HEK293T (cell line): ENCODE results near the gene CLIC3.
A peak's percentile ranks its signal among the peaks of the same experiment; 100 is the strongest.

Source experiments
- CTCF ChIA-PET: fragments of 350-600 bp; formaldehyde crosslinking; extraction: SDS; loops from one replicate; lab custom pipeline; 2021; ENCODE audit warnings: antibody characterized with exemption, inconsistent platforms; lab: Yijun Ruan, JAX
- POLR2A ChIA-PET: fragments of 350-600 bp; formaldehyde crosslinking; extraction: SDS; loops from one replicate; lab custom pipeline; 2020; ENCODE audit warnings: antibody characterized with exemption, inconsistent platforms; lab: Yijun Ruan, JAX
- DNase-seq: peaks from one replicate; pipeline ENCODE4 v3.0.0; 2012; ENCODE audit warnings: mixed read lengths; ENCODE audit errors: extremely low spot score
- ARNT ChIP-seq: fragments of 450-650 bp; IDR thresholded peaks from 2 replicates; pipeline ENCODE4 v1.6.1; 2017; ENCODE audit warnings: mild to moderate bottlenecking
- BHLHE40 ChIP-seq: fragments of 450-650 bp; IDR thresholded peaks from 2 replicates; pipeline ENCODE4 v1.6.1; 2016; ENCODE audit warnings: mild to moderate bottlenecking, moderate library complexity, borderline replicate concordance
- CTBP1 ChIP-seq: fragments of 450-650 bp; IDR thresholded peaks from 2 replicates; pipeline ENCODE4 v1.6.1; 2016; ENCODE audit warnings: borderline replicate concordance
- ELF4 ChIP-seq: fragments of 450-650 bp; IDR thresholded peaks from 2 replicates; pipeline ENCODE4 v1.6.1; 2017; ENCODE audit warnings: antibody characterized with exemption
- FOXA1 ChIP-seq: fragments of 450-650 bp; IDR thresholded peaks from 2 replicates; pipeline ENCODE4 v1.6.1; 2016; ENCODE audit warnings: mild to moderate bottlenecking
- FOXK2 ChIP-seq: fragments of 450-650 bp; IDR thresholded peaks from 2 replicates; pipeline ENCODE4 v1.6.1; 2016; ENCODE audit warnings: mild to moderate bottlenecking
- FOXM1 ChIP-seq: fragments of 450-650 bp; IDR thresholded peaks from 2 replicates; pipeline ENCODE4 v1.6.1; 2017; ENCODE audit warnings: mild to moderate bottlenecking, borderline replicate concordance
- HDGF ChIP-seq: fragments of 450-650 bp; IDR thresholded peaks from 2 replicates; pipeline ENCODE4 v1.6.1; 2017; ENCODE audit warnings: antibody characterized with exemption, borderline replicate concordance
- L3MBTL2 ChIP-seq: fragments of 450-650 bp; conservative IDR thresholded peaks from 2 replicates; pipeline ENCODE4 v1.6.1; 2016; ENCODE audit warnings: mild to moderate bottlenecking
- LEF1 ChIP-seq: fragments of 450-650 bp; IDR thresholded peaks from 2 replicates; pipeline ENCODE4 v1.6.1; 2017; ENCODE audit warnings: mild to moderate bottlenecking, borderline replicate concordance
- NFRKB ChIP-seq: fragments of 450-650 bp; IDR thresholded peaks from 2 replicates; pipeline ENCODE4 v1.6.1; 2016; ENCODE audit warnings: mild to moderate bottlenecking, moderate library complexity
- SP1 ChIP-seq: fragments of 450-650 bp; IDR thresholded peaks from 2 replicates; pipeline ENCODE4 v1.6.1; 2017
- SUZ12 ChIP-seq: fragments of 450-650 bp; IDR thresholded peaks from 2 replicates; pipeline ENCODE4 v1.6.1; 2016; ENCODE audit warnings: mild to moderate bottlenecking
- TARDBP ChIP-seq: fragments of 450-650 bp; IDR thresholded peaks from 2 replicates; pipeline ENCODE4 v1.6.1; 2016
- ZNF384 ChIP-seq: fragments of 450-650 bp; IDR thresholded peaks from 2 replicates; pipeline ENCODE4 v1.6.1; 2016
- TF ChIP-seq, protein P1 (sequence below): fragments of 450-650 bp; IDR thresholded peaks from 2 replicates; pipeline ENCODE4 v1.6.1; 2016

The CLIC3 gene

DNA sequence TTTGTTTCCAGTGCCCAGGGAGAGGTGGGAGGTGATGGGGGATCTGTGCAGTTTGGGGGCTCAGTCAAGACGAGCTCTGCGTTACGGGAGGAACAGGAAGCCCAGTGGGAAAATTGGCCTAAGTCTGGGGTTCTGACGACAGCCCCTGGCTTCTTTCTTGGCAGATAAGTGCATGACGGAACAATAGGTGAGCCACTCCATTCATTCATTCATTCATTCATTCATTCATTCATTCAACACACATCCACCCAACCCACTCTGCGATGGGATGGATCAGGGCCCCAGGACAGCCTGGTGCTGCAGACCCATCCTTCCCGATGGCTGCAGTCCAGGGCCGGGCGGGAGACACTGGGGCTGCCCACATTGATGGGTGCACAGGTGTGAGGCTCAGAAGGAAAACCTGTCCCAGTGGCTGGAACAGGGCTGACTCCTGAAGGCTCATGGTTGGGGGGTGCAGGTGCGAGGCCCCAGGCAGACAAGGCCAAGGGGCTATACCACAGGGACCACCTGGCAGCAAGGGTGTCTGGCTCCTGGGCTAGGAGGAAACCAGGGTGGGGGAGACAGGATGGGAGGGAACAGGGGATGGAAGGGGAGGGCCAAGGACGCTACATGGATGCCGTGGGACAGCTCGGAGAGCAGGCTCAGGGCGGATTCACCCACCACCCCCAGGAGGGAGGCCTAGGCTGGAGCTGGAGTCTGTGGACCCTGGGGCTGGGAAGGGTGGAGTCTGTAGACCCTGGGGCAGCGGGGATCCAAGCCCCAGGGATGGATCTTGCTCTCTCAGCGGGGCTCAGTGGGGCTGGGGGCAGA lies 15.5 kb downstream of the CLIC3 start:
- CTCF ChIA-PET = interaction anchor here (0.6 kb wide), 1 partner anchor 280 kb away, joined by 3 read pairs; no protein-coding TSS in a partner anchor
- POLR2A ChIA-PET = interaction anchor here (1.7 kb wide), 1 partner anchor 11 kb away, joined by 12 read pairs; no protein-coding TSS in a partner anchor
- TF ChIP-seq ELF4 (no peak), FOXM1 (no peak), ARNT (no peak), HDGF (no peak), LEF1 (no peak), L3MBTL2 (no peak), SP1 (no peak), BHLHE40 (no peak), NFRKB (no peak), SUZ12 (no peak), FOXK2 (no peak), TARDBP (no peak), FOXA1 (no peak), ZNF384 (no peak), CTBP1 (no peak)
- TF ChIP-seq, protein P1, sequence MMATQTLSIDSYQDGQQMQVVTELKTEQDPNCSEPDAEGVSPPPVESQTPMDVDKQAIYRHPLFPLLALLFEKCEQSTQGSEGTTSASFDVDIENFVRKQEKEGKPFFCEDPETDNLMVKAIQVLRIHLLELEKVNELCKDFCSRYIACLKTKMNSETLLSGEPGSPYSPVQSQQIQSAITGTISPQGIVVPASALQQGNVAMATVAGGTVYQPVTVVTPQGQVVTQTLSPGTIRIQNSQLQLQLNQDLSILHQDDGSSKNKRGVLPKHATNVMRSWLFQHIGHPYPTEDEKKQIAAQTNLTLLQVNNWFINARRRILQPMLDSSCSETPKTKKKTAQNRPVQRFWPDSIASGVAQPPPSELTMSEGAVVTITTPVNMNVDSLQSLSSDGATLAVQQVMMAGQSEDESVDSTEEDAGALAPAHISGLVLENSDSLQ = no peak
- no peak for DNase-seq

DNA sequence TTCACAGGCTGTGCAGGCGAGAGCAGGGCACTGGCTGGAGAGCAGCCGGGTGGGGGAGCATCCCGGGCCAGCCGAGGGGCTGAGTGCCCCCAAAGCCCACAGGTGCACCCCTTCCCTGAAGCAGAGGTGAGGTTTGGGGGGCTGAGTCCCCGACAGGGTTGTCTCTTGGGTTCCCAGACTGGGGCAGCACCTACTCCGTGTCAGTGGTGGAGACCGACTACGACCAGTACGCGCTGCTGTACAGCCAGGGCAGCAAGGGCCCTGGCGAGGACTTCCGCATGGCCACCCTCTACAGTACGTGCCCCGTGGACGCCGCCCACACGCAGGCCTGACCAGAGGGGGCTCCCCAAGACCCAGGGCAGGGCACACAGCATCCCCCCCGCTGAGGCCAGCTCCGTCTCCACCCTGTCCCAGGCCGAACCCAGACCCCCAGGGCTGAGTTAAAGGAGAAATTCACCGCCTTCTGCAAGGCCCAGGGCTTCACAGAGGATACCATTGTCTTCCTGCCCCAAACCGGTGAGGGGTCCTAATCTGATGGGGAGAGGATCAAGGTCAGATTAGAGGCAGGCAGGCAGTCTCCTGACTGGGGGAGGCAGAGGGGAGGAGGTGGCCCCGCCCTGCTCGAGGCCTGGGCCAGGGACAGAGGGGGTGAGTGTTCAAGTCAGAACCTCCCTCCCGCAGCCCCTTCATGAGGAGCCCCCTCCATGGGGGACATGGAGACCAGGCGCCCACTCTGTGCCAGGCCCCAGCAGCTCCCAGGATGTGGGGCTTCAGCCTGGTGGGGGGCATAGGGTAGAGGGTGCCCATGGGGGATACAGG lies 16.4 kb downstream of the CLIC3 start:
- DNase-seq = no peak
- ChIA-PET CTCF (no interaction called here), POLR2A (no interaction called here)
- TF ChIP-seq BHLHE40 (no peak), FOXA1 (no peak), HDGF (no peak)
- TF ChIP-seq, protein P1 = no peak

DNA sequence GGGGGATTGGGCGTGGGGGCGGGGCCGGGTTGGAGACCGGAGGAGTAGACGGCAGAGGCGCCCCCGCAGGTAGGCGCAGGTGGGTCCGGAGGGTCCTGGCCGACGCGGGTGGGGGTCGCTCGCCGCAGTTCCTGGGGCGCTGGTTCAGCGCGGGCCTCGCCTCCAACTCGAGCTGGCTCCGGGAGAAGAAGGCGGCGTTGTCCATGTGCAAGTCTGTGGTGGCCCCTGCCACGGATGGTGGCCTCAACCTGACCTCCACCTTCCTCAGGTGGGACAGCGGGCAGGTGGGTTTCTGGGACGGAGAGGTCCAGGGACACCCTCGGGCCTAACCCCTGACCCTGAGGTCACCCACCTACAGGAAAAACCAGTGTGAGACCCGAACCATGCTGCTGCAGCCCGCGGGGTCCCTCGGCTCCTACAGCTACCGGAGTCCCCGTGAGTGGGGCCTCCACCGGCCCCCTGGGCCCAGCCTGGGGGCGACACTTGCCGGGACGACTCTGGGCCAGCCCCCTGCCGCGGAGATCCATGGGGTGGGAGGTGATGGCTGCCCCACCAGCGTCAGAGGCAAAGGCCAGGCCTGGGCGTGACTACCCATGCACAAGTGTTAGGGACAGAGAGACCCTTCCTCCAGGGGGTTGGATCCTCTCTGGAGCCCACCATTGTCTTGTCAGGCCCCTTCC lies 17.4 kb downstream of the CLIC3 start:
- CTCF ChIA-PET = interaction anchor here (1.1 kb wide), 1 partner anchor 31 kb away, joined by 3 read pairs; no protein-coding TSS in a partner anchor
- POLR2A ChIA-PET = interaction anchor here (0.6 to 1.0 kb wide), 2 partner anchors 13 to 28 kb away, joined by 3 to 5 read pairs; partner anchors contain the start of gene PAXX
- no peak for DNase-seq
- TF ChIP-seq BHLHE40 (no peak), LEF1 (no peak), ELF4 (no peak), CTBP1 (no peak), NFRKB (no peak)

DNA sequence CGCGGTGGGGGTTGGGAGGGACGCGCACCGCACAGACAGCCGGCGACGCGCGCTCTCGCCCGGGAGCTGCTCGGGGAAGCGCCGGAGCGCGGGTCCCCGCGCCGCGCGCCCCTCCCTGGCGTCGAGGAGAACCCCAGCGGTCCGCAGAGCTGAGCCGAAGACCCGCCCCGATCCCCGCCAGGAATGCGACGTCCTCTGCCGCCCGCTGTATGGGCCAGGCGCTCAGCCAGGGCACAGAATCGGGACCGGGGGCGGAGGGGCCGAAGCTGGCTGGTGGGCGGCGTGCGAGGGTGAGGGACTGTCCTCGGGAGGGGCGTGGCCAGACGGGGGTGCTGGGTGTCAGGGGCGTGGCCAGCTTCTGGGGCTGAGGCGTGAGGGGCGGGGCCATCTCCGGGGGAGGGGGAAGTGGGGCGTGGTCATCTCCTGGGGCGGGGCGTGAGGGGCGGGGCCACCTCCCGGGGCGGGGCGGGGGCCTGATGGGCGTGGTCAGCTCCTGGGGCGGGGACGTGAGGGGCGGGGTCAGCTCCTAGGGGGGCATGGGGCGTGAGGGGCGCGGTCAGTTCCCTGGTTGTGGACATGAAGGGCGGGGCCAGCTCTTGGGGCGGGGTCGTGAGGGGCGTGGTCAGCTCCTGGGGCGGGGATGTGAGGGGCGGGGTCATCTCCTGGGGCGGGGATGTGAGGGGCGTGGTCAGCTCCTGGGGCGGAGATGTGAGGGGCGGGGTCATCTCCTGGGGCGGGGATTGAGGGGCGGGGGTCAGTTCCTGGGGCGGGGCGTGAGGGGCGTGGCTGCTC lies 18.1 kb downstream of the CLIC3 start:
- CTCF ChIA-PET = interaction anchor here (1.1 kb wide), 1 partner anchor 30 kb away, joined by 3 read pairs; no protein-coding TSS in a partner anchor

More for the DNA sequence above, 18.1 kb downstream of the CLIC3 start:
- peak; percentile 96 for DNase-seq
- POLR2A ChIA-PET = interaction anchor here (0.6 to 1.0 kb wide), 2 partner anchors 14 to 28 kb away, joined by 3 to 5 read pairs; partner anchors contain the start of gene PAXX
- TF ChIP-seq FOXK2 (no peak), L3MBTL2 (no peak), CTBP1 (no peak), ARNT (no peak), BHLHE40 (no peak), FOXM1 (no peak), TARDBP (no peak), FOXA1 (no peak), LEF1 (no peak), HDGF (no peak), SUZ12 (no peak), SP1 (no peak), NFRKB (no peak), ELF4 (no peak), ZNF384 (no peak)
- TF ChIP-seq, protein P1 = no peak
